ENCODE measurements around the gene GALNT14.
A peak's percentile ranks its signal among the peaks of the same experiment; 100 is the strongest.

Gene GALNT14

GRCh38 chr2:30974092-30974491, 164.1 kb downstream of the GALNT14 start:
- DNase-seq: no peak

GRCh38 chr2:30971231-30972025, 166.8 kb downstream of the GALNT14 start:
- peak; percentile 55 for DNase-seq

GRCh38 chr2:30968660-30969397, 169.4 kb downstream of the GALNT14 start:
- DNase-seq: no peak

- no peak for DNase-seq
These were observed 171.5 kb downstream of the GALNT14 start for GRCh38 chr2:30966786-30967185.

GRCh38 chr2:30965022-30965531, 173.2 kb downstream of the GALNT14 start:
- no peak for DNase-seq

GRCh38 chr2:30964334-30965005, 173.8 kb downstream of the GALNT14 start:
- no peak for DNase-seq

GRCh38 chr2:30963184-30963583, 175.1 kb downstream of the GALNT14 start:
- no peak for DNase-seq

- DNase-seq: no peak
These were observed 178.0 kb downstream of the GALNT14 start for GRCh38 chr2:30960213-30960612.

- DNase-seq: no peak
These were observed 178.6 kb downstream of the GALNT14 start for GRCh38 chr2:30959653-30960052.

- no peak for DNase-seq
These were observed 179.3 kb downstream of the GALNT14 start for GRCh38 chr2:30958918-30959265.

GRCh38 chr2:30958193-30958917, 179.9 kb downstream of the GALNT14 start:
- no peak for DNase-seq

- DNase-seq: no peak
These were observed 180.6 kb downstream of the GALNT14 start for GRCh38 chr2:30957591-30957990.

- DNase-seq: no peak
These were observed 181.2 kb downstream of the GALNT14 start for GRCh38 chr2:30956995-30957394.

- no peak for DNase-seq
These were observed 182.6 kb downstream of the GALNT14 start for GRCh38 chr2:30955516-30956132.

- no peak for DNase-seq
These were observed 187.9 kb downstream of the GALNT14 start for GRCh38 chr2:30950339-30950738.

- peak; percentile 8 for DNase-seq
These were observed 188.8 kb downstream of the GALNT14 start for GRCh38 chr2:30949435-30949834.

- DNase-seq: no peak
These were observed 189.4 kb downstream of the GALNT14 start for GRCh38 chr2:30948857-30949256.

GRCh38 chr2:30948130-30948529, 190.1 kb downstream of the GALNT14 start:
- no peak for DNase-seq

- DNase-seq: no peak
These were observed 190.6 kb downstream of the GALNT14 start for GRCh38 chr2:30947686-30948085.

GRCh38 chr2:30942419-30942818, 195.8 kb downstream of the GALNT14 start:
- DNase-seq: no peak

- no peak for DNase-seq
These were observed 197.4 kb downstream of the GALNT14 start for GRCh38 chr2:30940839-30941238.

GRCh38 chr2:30939364-30939763, 198.9 kb downstream of the GALNT14 start:
- no peak for DNase-seq
